GM19463 (cell line): ENCODE data around the gene EBF3.
"Not testable (repeated sequence)": the region's sequence is repeated elsewhere in the genome, so short reads cannot be mapped to it uniquely, and the experiment has no call there.

Source experiments
- ATAC-seq: cut with Tn5 transposase; IDR thresholded peaks from one replicate; pipeline ENCODE4 v1.9.1; 2021; ENCODE audit warnings: mild to moderate bottlenecking, moderate library complexity; ENCODE audit not compliant: unreplicated experiment

Gene EBF3

DNA sequence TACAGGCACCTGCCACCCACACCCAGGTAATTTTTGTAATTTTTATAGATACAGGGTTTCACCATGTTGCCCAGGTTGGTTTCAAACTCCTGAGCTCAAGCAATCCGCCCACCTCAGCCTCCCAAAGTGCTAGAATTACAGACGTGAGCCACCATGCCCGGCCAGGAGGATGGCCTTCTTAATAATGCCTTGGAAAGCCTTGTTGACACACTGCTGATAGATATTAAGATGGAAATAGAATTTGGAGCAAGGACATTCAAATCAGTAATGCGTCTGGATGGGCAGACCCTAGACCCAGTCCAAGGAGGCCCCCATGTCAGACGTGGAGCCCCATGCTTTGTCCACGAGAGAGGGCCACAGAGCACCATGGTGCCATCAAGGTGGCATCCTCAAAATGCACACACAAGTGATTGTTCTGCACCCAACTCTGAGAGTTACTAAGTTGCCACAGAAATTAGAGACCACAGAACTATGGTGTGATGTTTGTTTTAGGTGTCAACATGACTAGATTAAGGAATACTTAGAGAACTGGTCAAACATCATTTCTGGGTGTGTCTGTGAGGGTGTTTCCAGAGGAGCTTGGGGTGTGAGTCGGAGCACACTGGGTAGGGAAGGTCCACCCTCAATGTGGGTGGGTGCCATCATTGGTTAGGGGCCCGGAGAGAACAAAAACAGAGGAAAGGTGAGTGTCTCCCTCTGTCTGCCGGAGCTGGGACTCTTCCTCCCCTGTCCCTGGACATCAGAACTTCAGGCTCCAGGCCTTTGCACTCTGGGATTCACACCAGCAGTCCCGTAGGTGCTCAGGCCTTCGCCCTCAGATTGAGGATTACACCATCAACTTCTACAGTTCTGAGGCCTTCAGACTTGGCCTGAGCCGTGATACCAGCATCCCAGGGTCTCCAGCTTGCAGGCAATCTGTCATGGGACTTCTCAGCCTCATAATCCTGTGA, 34.5 kb downstream of the EBF3 start:
- no peak for ATAC-seq

DNA sequence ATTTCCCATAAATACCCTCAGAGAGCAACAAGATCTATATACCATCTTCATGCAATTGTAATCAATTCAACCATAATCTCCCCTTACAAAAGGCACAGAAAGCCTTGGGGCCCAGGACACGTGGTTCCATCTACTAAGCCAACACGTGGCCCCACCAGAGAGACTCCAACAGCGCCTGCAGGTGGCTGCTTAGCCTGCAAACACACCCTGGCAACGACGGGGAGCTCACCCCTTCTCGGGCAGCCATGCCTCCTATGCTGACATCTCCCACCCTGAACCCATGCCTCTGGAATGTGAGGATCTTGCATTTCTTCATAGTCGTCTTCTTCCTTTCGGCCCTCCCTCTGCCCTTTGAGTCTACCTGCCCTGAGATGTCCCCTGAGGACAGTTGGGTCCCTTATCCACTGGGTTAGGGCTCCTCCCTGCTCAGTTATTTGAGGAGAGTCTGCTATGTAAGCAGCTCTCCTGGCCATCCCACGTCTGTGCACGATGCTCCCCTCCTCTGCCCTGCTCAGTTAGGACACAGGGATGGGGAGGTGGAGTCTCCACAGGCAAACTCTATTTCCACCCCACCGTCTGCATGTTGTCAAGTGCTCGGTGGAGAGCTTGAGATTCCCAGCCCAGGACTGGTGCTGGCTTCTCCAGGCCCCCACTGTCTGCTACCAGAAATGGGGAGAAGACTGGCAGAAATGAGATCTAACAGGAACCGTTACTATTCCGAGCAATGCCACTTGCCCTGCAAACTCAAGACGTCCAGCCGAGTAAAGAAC, 36.5 kb downstream of the EBF3 start:
- ATAC-seq = no peak

DNA sequence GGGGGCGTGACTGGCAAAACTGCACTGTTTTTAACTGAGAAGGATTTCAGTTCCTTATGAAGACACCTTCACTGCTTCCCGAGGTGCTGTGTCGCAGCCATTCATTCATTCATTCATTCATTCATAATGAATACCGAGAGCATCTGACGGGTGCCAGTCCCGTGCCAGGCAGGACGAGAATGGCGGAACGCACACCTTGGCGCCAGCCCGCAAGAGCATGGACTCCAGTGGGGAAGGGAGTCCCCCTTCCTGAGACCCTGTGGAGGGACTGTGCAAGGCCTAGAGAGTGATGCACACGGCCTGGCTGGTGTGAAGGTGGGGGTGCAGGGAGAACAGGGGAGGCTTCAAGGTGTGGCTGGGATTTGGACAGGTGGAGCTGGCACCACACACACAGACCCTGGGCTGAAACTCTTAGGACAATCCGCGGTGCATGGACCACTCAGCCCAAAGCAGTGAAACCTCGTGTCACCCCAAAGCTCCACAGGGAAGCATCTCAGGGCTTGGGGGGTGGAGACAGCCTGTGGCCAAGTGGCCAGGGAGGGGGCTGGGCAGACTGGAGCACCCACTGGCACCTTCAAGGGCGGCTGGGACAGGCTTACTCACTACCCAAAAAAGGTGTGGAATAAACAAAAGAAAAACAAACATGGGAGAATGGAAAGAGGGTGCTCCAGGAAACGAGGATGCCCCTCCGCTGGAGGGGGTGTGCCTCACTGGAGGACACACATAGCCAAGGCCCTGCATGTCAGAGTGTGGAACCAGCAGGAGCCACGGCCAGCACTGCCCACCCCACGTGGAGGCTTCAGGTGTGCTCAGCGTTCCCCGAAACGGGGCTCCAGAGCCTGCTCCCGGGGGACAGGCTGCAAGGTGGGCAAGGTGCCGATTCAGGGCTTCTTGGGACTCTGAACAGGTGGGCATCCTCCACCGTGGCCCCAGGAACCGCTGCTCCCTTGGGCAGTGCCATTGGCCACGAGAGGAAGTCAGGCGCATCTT, 37.7 kb downstream of the EBF3 start:
- no peak for ATAC-seq

DNA sequence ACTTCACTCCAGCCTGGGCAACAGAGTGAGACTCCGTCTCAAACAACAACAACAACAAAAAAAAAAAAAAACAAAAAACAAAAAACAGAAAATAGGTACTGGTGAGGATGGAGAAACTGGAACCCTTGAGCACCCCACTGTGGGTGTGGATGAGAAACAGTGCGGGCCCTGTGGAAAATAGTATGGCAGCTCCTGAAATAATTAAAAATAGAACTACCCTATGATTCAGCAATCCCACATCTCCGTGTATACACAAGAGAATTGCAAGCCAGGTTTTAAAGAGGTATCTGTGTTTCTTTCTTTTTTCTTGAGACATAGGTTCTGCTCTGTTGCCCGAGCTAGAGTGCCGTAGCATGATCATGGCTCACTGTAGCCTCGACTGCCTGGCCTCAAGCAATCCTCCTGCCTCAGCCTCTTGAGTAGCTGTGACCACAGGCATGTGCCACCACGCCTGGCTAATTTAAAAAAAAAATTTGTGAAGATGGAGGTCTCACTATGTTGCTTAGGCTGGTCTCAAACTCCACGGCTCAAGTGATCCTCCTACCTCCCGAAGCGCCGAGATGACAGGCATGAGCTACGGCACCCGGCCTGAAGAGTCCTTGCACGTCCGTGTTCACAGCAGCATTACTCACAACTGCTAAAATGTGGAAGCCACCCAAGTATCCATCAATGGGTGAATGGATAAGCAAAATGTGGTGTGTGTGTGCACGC, 39.5 kb downstream of the EBF3 start:
- no peak for ATAC-seq

DNA sequence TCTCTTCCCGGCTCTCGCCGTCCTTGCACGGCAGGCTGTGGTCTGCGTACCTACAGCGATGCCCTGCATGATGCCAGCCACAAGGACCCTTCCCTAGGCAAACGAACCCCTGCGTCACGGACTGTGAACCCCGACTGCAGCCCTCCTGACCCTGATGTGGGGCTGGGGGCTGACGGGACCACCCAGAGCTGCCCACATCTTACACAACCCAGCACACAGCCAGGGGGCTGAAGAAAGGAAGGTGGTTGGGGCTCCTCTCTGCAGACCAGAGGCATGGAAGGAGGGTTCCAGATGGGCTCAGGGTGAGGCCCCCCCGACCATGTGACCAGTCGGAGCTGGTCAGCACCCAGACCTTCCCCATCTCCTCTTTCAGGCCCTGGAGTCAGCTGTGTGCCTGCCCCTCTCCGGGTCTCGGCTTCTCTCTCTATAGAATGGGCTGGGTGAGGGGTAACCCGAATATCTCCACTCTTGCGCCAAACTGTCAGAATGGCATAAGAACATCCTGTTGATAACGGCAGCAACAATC, 41.4 kb downstream of the EBF3 start:
- no peak for ATAC-seq

DNA sequence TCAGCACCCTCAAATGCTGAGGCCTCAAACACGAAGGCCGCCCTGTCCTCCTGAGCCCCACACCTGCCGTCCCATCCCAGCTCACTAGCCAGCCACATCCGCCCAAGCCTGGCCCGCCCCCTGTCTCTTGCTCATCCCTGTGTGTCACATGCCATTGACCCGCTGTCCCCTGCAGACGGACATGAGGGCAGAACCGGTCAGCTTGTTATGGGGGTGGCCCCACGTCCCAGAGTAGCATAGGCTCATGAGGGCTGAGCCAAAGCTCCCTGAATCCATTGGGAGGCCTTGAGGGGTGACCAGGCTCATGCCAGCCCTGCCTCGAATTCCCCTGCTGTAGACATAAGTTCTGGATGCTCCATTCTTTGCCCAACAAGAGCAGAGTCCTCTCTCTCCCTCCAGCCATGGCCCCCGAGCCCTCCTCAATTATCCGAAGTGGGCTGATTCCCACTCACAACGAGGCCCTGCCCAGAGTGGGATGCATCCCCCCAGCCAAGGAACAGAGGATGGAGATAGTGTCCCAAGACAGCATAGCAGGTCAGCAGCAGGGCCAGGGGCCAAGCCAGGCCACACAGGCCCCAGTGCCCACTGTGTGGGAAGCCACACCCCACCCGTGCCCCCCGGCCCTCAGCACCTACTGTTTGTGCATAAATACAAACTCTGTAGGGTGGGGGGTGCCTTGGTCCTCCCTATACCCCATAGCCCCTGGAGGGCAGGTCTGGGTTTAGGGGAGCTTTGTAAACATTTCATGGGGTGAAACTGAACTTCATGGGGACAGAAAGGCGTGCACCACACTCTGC, 42.1 kb downstream of the EBF3 start:
- no peak for ATAC-seq

DNA sequence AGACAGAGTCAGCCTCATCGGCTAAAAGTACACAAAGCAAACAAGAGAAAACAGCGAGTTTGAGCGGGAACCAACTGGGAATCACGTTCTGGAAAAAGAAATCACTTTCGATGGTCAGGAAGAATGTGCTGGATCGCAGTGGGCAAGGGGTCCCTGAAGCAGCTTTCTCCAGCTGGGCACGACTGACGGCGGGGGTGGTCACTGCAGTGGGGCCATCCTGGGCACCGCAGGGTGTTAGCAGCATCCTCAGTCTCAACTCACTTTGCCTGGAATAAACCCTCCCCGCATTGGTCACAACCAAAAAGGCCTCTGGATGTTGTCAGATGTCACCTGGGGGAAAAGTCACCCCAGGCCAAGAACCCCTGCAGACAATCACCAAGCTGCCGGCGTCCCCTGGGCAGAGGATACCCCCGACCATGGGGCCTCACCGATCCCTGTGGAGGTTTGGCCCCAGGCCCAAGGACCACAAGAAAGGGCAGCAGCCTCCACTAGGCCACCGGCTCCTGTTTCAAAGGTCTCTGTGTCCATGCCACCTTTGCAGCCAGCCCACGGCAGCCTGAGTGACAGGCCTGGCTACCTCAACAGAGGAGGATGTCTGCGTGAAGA, 42.9 kb downstream of the EBF3 start:
- ATAC-seq = no peak

DNA sequence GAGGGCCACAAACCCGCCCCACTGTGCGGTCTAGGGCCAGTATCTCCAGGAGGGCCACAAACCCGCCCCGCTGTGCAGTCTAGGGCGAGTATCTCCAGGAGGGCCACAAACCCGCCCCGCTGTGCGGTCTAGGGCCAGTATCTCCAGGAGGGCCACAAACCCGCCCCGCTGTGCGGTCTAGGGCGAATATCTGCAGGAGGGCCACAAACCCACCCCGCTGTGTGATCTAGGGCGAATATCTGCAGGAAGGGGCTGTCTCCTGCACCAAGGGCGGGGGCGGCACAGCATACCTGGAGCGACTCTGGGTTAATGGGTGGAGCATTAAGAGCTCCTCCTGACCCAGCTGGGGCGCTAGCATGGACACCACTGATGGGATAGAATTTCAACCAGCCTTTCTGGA, 43.9 kb downstream of the EBF3 start:
- ATAC-seq = not testable (repeated sequence)

DNA sequence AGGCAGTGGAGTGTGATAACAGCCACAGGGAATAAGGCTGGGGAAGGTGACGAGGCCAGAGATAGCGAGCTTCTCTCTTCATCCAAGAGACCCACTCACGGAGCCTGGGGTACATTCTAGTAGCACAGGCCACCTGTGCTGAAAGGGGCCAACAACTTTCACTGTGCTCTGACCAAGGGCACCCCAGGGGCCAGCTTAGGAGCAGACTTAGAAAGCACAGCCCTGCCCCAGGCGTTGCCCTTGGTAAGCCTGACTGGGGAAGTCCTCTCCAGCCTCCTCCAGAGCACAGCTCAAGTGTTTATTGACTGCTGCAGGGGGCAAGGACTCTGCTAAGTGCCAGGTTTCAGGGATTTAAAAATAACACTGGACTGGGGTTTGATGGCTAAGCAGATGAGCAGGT, 44.7 kb downstream of the EBF3 start:
- ATAC-seq = no peak

DNA sequence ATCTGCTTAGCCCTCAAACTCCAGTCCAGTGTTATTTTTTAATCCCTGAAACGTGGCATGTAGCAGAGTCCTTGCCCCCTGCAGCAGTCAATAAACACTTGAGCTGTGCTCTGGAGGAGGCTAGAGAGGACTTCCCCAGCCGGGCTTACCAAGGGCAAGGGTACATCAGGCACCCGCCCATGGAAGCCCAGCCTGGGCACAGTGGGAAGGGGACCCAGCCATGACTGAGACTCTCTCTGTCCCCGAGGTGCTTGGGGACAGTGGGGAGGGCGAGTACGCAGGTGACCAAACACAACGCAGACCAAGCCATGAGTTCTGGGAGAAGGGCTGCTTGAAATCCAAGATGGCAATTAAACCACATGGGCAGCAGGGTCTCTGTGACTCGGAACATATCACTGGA, 45.2 kb downstream of the EBF3 start:
- ATAC-seq = no peak

DNA sequence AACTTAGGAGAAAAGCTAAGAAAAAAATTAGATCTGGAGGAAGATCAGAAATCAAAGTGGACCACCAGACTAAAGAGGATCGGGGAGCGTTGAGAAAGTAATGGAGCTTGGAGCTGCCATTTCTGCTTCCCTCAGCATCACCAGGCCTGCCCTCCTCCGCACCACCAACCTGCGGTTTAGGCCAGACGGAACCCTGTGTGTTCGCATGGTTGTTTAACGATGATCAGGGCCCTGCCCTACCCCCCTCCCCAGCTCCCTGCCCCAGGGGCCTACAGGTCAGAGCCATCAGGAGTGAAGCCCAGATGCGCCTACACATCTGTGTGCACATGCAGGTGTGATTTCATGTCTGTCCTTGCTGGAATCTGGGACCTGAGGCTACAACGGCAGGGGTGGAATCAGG, 45.7 kb downstream of the EBF3 start:
- ATAC-seq = no peak

DNA sequence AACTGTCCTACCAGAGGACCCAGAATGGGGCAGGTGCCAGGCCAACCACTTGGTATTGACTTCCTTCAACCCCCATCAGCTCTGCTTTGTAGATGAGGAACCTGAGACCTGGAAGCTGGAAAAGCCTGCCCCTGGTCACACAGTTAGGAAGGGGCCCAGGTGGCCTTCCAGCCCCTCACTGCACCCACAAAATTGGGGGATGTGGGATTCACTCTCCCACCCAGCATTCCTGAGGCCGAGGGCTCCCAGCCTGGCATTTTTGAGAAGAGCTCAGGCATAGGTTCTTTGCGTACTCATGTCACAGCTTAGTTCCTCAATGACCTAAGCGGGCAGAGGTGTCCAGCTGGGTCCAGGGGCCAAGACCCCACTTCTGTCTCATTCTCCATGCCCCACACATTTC, 46.1 kb downstream of the EBF3 start:
- ATAC-seq = no peak

DNA sequence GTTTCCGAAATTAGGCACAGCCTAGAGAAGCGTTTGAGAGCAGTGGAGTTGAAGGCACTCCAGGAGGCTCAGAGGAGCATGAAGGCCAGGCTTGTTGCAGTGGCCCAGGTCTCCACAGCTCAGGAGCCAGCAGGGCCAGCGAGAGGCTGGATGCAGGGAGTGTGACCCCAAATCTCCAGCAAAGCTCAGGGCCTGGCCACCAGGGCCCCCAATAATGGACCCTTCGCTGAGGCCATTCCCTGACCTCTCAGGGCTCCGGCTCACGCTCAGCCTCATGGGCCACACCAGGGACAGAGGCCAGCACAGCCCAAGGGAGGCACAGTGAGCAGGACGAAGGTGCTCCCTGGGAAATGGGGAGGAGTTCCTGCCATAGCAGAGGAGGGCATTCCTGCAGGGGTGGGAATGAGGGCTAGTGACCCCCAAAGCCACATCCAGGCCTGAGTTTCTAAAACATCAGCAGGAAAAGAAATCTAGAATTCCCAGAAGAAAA, 47.5 kb downstream of the EBF3 start:
- ATAC-seq = no peak

DNA sequence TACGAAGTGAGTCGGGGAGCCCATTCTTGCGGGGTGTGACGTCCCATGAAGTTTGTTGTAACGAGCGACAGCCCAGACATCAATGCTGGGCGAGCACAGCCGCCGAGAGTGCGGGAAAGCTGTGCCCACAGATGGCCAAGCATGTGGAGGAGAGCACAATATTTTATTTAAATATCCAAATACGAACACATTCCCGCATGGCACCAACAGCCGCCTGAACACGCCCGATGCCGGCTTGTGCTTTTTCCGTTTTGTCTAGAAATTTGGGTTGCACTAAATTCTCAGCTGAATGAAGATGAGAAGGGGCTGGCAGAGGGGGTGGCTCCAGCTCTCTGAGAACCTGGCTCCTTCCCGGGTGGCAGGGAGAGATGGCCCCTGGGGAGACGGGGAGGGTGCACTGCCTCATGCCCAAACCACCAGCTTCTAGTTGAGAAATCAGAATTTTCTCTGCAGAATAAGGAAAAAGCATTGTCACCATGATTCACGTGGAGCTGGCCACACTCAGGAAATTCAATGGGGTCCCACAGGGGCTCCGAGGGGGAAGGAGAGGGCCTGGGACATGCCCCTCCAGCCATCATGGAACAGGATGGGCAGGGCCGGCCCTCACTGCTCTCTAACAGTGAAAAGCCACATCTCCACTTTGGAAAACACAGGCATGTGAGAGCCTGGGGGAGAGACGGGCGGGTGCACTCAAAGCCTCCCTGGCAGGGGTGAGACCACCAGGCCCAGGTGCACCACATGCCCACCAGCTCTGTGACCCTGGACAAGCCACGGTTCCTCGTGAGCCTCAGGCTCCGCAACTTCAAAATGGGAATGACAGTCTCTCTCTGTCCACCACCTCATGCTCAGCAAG, 48.3 kb downstream of the EBF3 start:
- no peak for ATAC-seq

DNA sequence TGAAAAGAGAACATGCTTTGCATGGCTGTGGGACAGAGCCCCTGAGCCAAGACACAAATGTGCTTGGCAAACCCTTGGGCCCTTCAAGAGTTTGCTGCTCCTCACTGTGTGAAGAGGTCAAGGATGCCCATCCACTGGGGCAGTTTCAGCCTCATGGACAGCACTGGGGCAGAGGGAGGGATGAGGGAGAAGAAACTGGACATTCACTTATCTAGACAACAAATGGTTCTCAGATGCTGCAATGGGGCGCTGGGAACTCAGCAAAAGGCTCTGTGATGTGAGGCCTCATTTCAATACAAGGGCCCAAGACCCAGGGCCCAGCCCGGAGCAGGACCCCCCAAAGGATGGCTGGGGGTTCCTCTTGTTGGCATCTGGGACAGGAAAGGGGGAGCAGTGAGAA, 49.1 kb downstream of the EBF3 start:
- ATAC-seq = no peak

DNA sequence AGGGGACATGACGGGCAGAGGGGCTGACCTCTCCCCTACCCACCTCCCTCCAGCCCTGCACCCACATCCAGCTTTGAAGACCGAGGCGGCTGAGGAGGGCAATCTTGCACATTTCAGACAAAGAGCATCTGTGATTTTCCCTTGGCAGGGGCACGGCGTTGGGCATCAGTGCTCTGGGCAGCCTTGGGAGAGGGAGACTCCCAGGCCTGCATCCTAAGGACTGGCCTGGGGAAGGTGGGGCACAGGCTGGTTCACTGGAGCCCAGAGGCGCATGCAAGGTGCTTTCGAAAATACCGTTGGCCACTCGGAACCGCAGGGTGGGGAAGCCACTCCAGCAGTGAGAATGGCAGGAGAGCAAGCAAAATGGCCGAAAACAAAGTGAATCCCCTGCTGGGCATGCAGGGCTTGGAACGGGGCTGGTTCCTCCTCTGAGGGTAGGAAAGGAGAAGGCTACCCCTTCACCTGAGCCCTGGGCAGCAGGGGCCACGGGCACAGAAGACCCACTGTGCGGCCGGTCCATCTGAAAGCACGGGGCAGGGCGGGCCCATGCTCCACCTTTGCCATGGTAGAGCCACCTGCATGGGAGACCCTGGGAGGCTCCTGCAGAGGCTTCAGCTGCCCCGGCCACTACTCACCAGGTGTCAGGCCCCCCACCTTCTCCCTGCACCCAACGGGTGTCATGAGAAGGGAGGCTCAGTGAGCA, 49.8 kb downstream of the EBF3 start:
- no peak for ATAC-seq
